Measurements from ENCODE around the gene AFAP1.
A peak's percentile ranks its signal among the peaks of the same experiment; 100 is the strongest.

The AFAP1 gene

DNA sequence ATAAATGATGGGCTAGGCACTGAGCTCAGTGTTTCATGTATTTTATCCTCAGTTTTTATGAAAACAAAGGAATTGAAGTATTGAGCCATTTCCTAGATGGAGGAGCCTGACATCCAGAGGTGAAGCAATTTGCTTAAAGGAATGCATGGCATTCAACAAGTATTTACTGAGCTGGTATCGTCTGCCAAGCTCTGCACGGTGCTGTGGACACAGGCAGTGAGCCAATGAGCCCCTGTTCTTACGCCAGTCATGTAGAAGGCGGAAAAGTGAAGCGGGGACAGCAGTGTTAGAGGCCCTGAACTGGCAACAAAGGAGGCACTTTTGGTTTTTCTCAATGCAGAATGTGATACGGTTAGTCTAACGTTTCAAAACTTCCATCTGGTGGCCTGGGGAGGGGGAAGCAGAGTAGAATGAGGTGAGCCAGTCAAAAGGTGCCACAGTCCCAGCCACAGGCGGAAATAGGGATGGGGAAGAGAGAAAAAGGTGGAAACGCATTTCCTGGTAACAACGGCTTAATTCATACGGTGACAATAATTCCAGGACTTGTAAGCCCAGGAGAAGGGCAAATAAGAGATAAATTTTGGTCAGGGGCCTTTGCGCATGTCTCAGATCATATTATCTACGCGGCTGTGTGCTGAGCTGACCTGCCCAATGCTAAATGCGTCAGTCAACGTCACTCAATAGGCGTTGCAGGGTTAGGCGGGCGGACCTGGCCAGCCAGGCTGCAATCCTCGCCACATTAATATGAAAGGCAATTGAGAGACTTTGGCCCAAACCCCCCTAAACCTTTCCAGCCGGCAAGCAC lies 133.9 kb downstream of the AFAP1 start:
- Histone ChIP-seq H3K27me3 (ENCODE audit: insufficient read depth, insufficient read length) (no peaks in the 10 kb centered on the region), H3K4me1 (ENCODE audit: insufficient read depth, insufficient read length) (peaks cover 12% of the 10 kb centered on the region), H3K36me3 (ENCODE audit: insufficient read depth, insufficient read length, low read length) (peaks cover 57% of the 10 kb centered on the region), H3K9ac (ENCODE audit: insufficient read length, low read depth) (no peak overlapping the region), H3K9me3 (ENCODE audit: insufficient read depth, low read length) (no peaks in the 10 kb centered on the region), H3K4me3 (ENCODE audit: insufficient read length, low read depth) (no peak overlapping the region)
- no peak for TF ChIP-seq ZNF274 (IDR thresholded peaks at IDR 0.05; ENCODE audit: low read depth, low read length)
- no peak for TF ChIP-seq SUZ12 (IDR thresholded peaks at IDR 0.05; ENCODE audit: extremely low read depth, insufficient read depth, insufficient read length)
- TF ChIP-seq YY1 (IDR thresholded peaks at IDR 0.05; ENCODE audit: insufficient read depth, insufficient read length): no peak
- no peak for DNase-seq (ENCODE audit: low read depth, low spot score)

- TF ChIP-seq YY1 (IDR thresholded peaks at IDR 0.05; ENCODE audit: insufficient read depth, insufficient read length) (no peak), ZNF274 (IDR thresholded peaks at IDR 0.05; ENCODE audit: low read depth, low read length) (no peak), SUZ12 (IDR thresholded peaks at IDR 0.05; ENCODE audit: extremely low read depth, insufficient read depth, insufficient read length) (no peak)
- H3K9ac ChIP-seq (ENCODE audit: insufficient read length, low read depth): no peak overlapping the region
- H3K4me3 ChIP-seq (ENCODE audit: insufficient read length, low read depth): no peak overlapping the region
- no peak for DNase-seq (ENCODE audit: low read depth, low spot score)
- peaks cover 58% of the 10 kb centered on the region for H3K36me3 ChIP-seq (ENCODE audit: insufficient read depth, insufficient read length, low read length)
- no peaks in the 10 kb centered on the region for H3K9me3 ChIP-seq (ENCODE audit: insufficient read depth, low read length)
- H3K27me3 ChIP-seq (ENCODE audit: insufficient read depth, insufficient read length): no peaks in the 10 kb centered on the region
- H3K4me1 ChIP-seq (ENCODE audit: insufficient read depth, insufficient read length): peaks cover 12% of the 10 kb centered on the region
Observed at GRCh38 chr4:7804756-7805385, 134.8 kb downstream of the AFAP1 start.

DNA sequence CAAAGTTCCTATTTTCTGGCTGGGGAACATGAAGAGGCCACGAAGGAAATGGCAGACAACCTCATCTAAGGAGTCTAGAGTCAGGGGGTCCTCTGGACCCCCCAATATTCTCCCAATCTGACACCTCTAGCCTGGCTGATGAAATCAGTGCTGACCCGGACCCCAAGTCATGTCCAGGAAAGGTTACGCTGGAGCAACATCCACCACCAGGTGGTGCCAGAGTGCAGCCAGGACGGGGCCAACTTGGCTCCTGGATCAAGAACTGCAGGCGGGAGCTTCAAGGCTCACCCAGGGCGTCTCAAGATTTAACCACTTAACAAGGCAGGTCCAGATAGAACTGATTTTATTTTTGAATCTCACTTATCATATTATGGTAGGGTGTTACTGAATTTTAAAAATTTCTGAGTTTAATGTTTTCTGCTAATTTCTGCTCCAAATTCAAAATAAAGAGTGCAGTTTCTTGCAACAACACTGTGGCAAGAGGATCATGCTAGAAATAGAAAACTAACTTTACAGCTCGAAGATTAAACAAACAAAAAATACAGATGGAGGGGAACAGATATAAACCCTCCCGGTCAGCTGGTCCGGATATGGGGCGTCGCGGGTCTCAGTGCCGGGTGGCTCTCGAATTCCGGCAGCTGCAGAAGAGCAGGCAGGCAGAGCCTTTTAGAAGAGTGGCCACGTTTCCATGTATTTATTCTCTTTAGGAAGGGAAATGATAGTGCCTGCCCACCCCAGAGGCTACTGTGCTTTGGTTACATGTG lies 135.5 kb downstream of the AFAP1 start:
- Histone ChIP-seq H3K4me3 (ENCODE audit: insufficient read length, low read depth) (no peak overlapping the region), H3K27me3 (ENCODE audit: insufficient read depth, insufficient read length) (no peaks in the 10 kb centered on the region), H3K36me3 (ENCODE audit: insufficient read depth, insufficient read length, low read length) (peaks cover 58% of the 10 kb centered on the region), H3K4me1 (ENCODE audit: insufficient read depth, insufficient read length) (peaks cover 12% of the 10 kb centered on the region), H3K9ac (ENCODE audit: insufficient read length, low read depth) (no peak overlapping the region), H3K9me3 (ENCODE audit: insufficient read depth, low read length) (peaks cover 1% of the 10 kb centered on the region; the same call in 1 of the 2 replicates)
- TF ChIP-seq ZNF274 (IDR thresholded peaks at IDR 0.05; ENCODE audit: low read depth, low read length) (no peak), YY1 (IDR thresholded peaks at IDR 0.05; ENCODE audit: insufficient read depth, insufficient read length) (no peak), SUZ12 (IDR thresholded peaks at IDR 0.05; ENCODE audit: extremely low read depth, insufficient read depth, insufficient read length) (no peak)
- DNase-seq (ENCODE audit: low read depth, low spot score): peak; percentile 75

- Histone ChIP-seq H3K4me1 (ENCODE audit: insufficient read depth, insufficient read length) (peaks cover 12% of the 10 kb centered on the region), H3K9ac (ENCODE audit: insufficient read length, low read depth) (no peak overlapping the region)
Observed at GRCh38 chr4:7803371-7803770, 136.3 kb downstream of the AFAP1 start.

DNA sequence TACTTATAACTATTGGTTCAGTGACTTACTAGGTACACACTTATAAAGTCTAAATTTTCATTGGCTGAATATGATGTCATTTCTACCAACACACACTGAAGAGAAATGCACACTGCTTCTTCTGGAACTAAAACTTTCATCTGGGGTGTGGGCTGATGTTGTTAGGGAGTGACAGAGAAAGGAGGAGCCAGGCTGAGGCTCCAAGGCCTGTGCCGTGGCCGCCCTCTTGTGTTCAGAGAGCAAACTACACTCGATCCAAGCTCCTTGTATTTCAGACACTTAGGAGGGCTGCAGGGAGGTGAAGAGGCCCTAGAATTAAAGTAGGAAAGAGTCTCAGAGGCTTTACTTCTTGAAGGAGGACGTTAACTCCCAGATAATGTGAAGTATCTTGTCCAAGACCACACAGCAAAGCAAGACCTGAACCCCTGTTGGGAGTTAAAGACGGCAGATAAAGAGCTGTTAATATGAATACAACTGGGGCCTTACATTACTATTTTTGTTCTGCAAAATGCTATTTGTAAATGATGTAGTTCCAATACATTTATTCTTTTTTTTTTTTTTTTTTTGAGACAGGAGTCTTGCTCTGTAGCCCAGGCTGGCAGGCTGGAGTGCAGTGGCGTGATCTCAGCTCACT lies 137.5 kb downstream of the AFAP1 start:
- Histone ChIP-seq H3K9ac (ENCODE audit: insufficient read length, low read depth) (no peak overlapping the region), H3K27me3 (ENCODE audit: insufficient read depth, insufficient read length) (no peaks in the 10 kb centered on the region), H3K36me3 (ENCODE audit: insufficient read depth, insufficient read length, low read length) (peaks cover 59% of the 10 kb centered on the region), H3K9me3 (ENCODE audit: insufficient read depth, low read length) (peaks cover 13% of the 10 kb centered on the region; the same call in 1 of the 2 replicates), H3K4me1 (ENCODE audit: insufficient read depth, insufficient read length) (peaks cover 6% of the 10 kb centered on the region), H3K4me3 (ENCODE audit: insufficient read length, low read depth) (no peak overlapping the region)
- TF ChIP-seq ZNF274 (IDR thresholded peaks at IDR 0.05; ENCODE audit: low read depth, low read length) (no peak), YY1 (IDR thresholded peaks at IDR 0.05; ENCODE audit: insufficient read depth, insufficient read length) (no peak), SUZ12 (IDR thresholded peaks at IDR 0.05; ENCODE audit: extremely low read depth, insufficient read depth, insufficient read length) (no peak)
- DNase-seq (ENCODE audit: low read depth, low spot score): peak; percentile 80

More at GRCh38 chr4:7803371-7803770, 136.3 kb downstream of the AFAP1 start:
- H3K9me3 ChIP-seq (ENCODE audit: insufficient read depth, low read length): peaks cover 9% of the 10 kb centered on the region; the same call in 1 of the 2 replicates
- no peaks in the 10 kb centered on the region for H3K27me3 ChIP-seq (ENCODE audit: insufficient read depth, insufficient read length)
- H3K36me3 ChIP-seq (ENCODE audit: insufficient read depth, insufficient read length, low read length): peaks cover 59% of the 10 kb centered on the region
- TF ChIP-seq YY1 (IDR thresholded peaks at IDR 0.05; ENCODE audit: insufficient read depth, insufficient read length): no peak
- no peak for TF ChIP-seq SUZ12 (IDR thresholded peaks at IDR 0.05; ENCODE audit: extremely low read depth, insufficient read depth, insufficient read length)
- TF ChIP-seq ZNF274 (IDR thresholded peaks at IDR 0.05; ENCODE audit: low read depth, low read length): no peak
- no peak overlapping the region for H3K4me3 ChIP-seq (ENCODE audit: insufficient read length, low read depth)
- DNase-seq (ENCODE audit: low read depth, low spot score): no peak

DNA sequence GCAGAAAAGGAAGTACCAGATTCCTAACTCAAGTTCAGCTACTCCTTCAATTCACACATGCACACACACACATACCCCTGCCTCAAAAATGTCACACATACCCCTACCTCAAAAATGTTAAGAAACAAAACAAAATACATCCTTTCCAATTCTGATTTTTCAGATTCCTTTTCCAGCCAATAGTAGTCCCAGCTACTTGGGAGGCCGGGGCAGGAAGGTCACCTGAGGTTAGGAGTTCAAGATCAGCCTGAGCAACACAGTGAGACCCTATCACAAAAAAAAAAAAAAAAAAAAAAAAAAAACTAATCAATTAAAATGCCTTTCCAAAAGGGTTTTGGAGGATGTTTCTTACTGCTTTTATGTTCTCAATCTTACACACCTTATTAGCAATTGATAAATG lies 138.0 kb downstream of the AFAP1 start:
- Histone ChIP-seq H3K4me1 (ENCODE audit: insufficient read depth, insufficient read length) (peaks cover 5% of the 10 kb centered on the region), H3K27me3 (ENCODE audit: insufficient read depth, insufficient read length) (no peaks in the 10 kb centered on the region), H3K36me3 (ENCODE audit: insufficient read depth, insufficient read length, low read length) (peaks cover 58% of the 10 kb centered on the region), H3K9me3 (ENCODE audit: insufficient read depth, low read length) (peaks cover 13% of the 10 kb centered on the region; the same call in 1 of the 2 replicates), H3K4me3 (ENCODE audit: insufficient read length, low read depth) (no peak overlapping the region), H3K9ac (ENCODE audit: insufficient read length, low read depth) (no peak overlapping the region)
- TF ChIP-seq ZNF274 (IDR thresholded peaks at IDR 0.05; ENCODE audit: low read depth, low read length) (no peak), YY1 (IDR thresholded peaks at IDR 0.05; ENCODE audit: insufficient read depth, insufficient read length) (no peak), SUZ12 (IDR thresholded peaks at IDR 0.05; ENCODE audit: extremely low read depth, insufficient read depth, insufficient read length) (no peak)
- DNase-seq (ENCODE audit: low read depth, low spot score): no peak
